Glomerular endothelial cell (primary cell): Measurements from ENCODE around the gene MIOS. TPM values are rescaled to one million over a fixed set of nuclear protein-coding genes. Genes with fewer than 3 reads are reported as not detected.

Experiments used
- DNase-seq: peaks from one replicate; pipeline ENCODE4 v3.0.0-alpha.2; 2011; ENCODE audit warnings: low read depth, low spot score; ENCODE audit errors: extremely low read depth
- total RNA-seq: library from RNA; depleted of rRNA; stranded (reverse); fragments of >200 nt; gene quantifications from 2 replicates; pipeline ENCODE4 v1.2.3, GENCODE V29; 2015

The MIOS gene
- total RNA-seq, 1 donor from 2014 or later, result 21.0 TPM

DNA sequence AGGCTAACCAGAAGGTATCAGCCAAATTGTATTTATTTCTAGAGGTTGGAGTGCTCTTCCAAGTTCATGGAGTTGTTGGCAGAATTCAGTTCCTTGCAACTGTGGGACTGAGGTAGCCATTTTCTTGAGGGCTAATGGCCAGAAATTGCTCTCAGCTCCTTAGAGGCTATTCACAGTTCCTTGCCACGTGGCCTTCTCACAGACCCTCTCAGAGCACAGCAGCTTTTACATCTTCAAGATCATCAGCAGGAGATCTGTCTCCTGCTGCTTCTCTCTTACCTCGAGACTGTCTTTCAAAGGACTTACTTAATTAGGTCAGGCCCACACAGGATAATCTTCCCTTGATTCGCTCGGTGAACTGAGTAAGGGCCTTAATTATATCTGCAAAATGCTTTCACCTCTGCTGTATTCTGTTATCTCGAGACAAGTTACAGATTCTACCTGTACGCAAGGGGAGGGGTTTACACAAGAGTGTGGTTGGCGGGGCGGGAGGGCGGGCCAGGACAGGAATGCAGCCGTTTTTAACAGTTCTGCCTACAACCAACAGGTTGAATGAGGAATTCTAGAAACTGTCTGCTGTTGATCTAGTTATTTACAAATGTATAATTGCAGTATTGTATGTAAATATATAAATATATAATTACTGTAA, 15.0 kb downstream of the MIOS start:
- no peak for DNase-seq

DNA sequence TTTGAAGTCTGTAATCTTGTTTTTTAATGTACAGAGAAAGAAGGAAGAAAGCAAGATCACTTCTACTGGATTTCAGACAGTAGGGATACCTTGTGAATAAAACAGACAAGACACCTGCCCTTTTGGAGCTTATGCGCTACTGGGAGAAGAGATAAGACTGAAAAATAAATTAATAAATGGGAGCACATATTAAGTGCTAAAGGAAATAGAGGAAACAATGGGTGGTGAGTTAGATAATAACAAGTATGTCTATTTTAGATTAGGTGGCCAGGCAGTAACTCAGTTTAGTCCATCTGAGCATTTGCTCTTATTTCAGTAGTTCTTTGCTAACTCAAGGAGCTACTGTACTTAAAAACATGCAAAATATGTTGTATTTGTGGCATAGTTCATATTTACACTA, 15.9 kb downstream of the MIOS start:
- DNase-seq, result no peak

- DNase-seq, result no peak
These were observed 17.0 kb downstream of the MIOS start for GRCh38 chr7:7583731-7584130.

- DNase-seq, result no peak
These were observed 18.0 kb downstream of the MIOS start for GRCh38 chr7:7584653-7585052.

DNA sequence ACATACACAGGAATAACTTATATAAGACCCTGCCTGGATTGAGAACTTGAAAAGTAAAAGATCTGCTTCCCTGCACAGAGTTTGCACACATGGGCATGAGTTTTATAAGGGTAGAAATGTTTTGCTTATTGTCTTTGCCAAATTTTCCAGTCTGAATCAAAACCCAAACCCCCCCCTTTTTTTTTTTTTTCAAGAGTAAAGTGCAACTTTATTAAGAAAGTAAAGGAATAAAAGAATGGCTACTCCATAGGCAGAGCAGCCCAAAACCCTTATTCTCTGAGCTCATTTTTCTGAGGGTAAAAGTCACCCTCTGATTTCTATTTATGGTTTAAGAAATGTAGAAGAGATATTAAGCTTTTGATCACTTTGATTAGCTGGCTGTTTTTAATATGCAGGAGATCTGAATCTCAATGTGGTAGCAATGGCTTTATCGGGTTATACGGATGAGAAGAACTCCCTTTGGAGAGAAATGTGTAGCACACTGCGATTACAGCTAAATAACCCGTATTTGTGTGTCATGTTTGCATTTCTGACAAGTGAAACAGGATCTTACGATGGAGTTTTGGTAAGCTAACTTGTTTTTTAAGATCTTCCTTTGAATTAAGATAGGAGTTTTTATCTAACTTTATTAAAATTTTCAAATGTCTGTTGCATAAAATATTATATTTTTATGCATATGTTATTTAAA, 18.7 kb downstream of the MIOS start:
- DNase-seq, result no peak

- DNase-seq, result no peak
These were observed 28.8 kb downstream of the MIOS start for GRCh38 chr7:7595451-7595850.

- no peak for DNase-seq
These were observed 29.5 kb downstream of the MIOS start for GRCh38 chr7:7596176-7596575.

GRCh38 chr7:7607010-7607409, 40.3 kb downstream of the MIOS start:
- no peak for DNase-seq

- no peak for DNase-seq
These were observed 42.6 kb downstream of the MIOS start for GRCh38 chr7:7609330-7609729.

- no peak for DNase-seq
These were observed 45.8 kb downstream of the MIOS start for GRCh38 chr7:7612519-7612918.

DNA sequence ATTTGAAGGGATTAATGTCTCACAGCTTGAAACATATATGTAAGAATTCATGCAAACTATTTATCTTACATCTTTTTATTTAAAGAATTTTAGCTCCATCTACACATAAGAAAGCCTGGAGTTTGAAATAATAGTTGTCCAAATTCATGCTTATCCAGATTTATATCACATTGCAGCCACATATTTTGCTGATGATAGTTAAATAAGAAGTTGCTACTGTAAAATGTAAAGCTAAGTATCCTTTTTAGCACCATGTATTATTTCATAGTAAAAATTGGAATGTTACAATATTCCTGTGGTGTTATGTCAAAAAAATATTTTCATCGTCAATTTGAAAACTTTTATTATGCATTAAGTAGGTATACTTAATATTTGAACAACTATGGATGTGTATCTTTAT, 46.5 kb downstream of the MIOS start:
- DNase-seq, result no peak

- DNase-seq, result no peak
These were observed 47.5 kb downstream of the MIOS start for GRCh38 chr7:7614018-7614741.

- no peak for DNase-seq
These were observed 50.9 kb downstream of the MIOS start for GRCh38 chr7:7617550-7617949.

DNA sequence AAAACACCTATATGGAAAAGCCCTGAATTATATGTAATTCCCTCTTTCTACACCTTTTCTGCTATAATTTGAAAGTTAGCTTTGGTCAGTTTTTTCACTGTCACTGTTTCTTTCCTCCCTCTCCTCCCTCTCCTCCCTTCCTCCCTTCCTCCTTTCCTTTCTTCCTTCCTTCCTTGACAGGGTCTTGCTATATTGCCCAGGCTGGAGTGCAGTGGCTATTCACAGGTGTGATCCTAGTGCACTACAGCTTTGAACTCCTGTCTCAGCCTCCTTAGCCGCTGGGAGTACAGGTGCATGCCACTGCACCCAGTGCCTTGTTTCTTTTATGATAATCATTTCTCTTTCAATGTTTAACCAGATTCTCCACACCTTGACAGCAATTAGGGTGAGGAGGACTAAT, 51.7 kb downstream of the MIOS start:
- no peak for DNase-seq

DNA sequence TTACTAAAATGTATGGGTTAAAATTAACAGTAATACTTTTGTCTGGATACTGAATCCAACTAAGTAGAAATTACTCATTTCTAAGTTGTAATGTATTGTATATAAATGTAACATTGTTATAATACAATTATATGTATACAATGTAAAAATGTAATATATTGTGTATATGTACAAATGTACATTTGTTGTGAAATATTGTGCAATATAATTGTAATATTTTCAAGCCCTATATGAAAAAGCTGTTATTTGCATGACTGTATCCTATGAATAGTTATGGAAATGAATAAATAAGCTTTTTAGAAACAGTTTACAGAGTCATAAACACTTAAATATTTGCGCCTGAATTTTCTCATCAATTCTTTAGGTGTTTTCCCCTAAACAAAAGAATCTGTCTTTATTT, 53.6 kb downstream of the MIOS start:
- DNase-seq, result no peak

DNA sequence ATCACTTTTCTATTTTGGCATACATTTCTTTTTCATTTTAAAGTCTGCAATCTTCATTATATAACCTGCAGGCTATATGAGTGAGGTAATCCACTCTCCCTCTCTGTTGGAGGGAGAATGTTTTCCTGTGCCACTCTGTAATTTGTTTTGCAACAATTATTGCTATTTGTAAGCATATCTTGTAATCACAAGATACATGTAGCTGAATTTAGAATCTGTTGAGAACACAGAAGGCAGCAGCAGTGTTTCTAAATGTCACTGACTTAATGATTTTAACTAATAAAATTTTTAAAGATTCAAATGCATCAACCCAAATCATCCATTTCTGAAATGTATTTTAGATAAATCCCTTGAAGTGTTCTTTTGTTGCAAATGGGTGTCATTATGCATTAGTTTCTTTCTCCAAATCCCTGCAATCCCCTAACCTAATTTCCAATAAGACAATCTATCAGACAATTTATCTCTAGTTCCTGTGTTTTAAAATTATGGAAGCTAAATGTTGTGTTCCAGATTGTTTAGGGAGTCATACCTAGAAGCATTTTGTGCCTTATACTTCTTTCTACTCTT, 54.0 kb downstream of the MIOS start:
- no peak for DNase-seq

- no peak for DNase-seq
These were observed 61.8 kb downstream of the MIOS start for GRCh38 chr7:7628476-7628875.

GRCh38 chr7:7630626-7631329, 64.1 kb downstream of the MIOS start:
- DNase-seq, result no peak

DNA sequence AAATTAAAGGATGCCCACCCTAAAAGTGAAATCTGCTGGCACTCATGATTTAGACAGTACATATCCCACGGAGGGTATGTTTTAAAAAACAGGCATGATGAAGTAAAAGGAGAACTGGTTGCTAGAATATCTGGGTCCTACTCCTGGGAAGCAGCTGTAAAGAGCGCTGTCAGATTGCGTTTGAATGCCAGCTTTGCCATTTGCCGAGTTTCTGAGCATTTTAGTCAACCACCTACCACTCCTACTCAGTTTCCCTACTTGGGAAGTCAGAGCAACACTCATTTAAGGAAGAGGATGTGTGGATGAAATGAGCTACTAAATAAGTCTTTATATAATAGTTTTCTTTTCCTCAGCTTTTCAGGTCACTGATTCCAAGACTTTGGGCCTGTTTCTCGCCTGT, 72.7 kb downstream of the MIOS start:
- DNase-seq, result no peak

GRCh38 chr7:7639847-7640220, 73.2 kb downstream of the MIOS start:
- peak; percentile 7 for DNase-seq
